HG03280 (cell line): ENCODE results near the gene BGN.

ENCODE experiments used
- ATAC-seq: cut with Tn5 transposase; IDR thresholded peaks from one replicate; pipeline ENCODE4 v1.9.1; 2021; ENCODE audit warnings: mild to moderate bottlenecking, moderate library complexity; ENCODE audit not compliant: unreplicated experiment

Gene BGN

DNA sequence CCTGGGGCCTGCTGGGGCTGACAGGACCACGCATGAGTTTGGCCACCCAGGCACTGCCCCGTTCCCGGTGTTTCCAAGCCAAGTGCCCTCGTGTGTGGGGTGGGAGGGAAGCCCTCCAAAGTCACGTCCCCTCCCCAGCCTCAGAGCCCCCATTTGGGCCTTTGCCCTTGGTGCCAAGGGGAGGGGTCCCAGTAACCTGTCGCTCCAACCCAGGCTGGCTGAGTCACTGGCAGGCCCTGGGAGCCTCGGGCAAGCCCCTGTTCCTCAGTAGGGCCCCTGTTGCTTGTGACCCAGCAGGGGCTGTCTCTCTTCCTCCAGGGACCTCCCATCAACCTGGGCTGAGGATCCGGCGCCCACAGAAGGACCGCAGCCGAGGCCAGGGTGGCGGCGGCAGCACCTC, 13.7 kb upstream of the BGN start:
- no peak for ATAC-seq

DNA sequence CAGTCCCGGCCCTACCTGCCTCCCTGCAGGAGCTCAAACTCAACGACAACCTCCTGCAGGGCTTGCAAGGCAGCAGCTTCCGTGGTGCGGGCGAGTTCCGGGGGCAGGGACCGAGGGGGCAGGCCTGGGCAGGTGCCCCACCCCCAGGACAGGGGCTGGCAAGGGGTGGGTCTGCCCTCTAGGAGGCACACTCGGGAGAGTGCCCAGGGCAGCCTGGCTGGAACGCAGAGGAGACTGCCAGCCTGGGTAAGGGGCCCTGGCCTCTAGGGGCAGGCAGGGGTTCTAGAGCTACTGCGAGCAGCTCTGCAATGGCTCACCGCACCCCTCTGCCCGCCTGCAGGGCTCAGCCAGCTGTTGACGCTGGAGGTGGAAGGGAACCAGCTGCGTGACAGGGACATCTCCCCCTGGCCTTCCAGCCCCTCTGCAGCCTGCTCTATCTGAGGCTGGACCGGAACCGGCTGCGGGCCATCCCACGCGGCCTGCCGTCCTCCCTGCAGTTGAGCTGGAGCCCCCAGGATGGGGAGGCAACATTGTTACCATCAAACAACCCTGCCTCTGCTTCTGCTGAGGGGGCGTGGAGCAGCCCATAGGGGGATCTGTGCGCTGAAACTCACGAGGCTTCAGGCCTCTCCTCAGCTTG, 12.3 kb upstream of the BGN start:
- no peak for ATAC-seq

DNA sequence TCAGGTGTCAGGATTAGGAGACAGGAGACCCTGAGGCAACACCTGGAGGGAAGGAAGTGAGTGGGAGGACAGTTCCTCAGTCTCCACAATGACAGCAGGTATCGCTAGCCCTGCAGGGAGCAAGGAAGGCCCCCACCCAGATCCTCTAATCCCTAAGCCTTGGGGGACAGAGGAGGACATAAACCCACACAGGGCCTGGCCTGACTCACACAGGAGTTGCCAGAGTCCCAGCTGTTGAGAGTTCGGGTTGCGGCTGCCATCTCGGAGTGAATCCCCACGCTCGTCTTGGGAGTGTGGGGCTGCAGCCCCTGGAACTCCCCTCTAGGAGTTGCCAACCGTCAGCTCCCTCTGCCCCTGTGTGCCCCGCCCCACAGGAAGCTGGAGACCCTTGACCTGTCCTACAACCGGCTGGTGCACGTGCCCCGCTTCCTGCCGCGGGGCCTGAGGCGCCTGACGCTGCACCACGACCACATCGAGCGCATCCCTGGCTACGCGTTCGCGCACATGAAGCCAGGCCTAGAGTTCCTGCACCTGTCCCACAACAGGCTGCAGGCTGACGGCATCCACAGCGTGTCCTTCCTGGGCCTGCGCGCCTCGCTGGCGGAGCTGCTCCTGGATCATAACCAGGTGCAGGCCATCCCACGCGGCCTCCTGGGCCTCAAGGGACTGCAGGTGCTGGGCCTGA, 9.2 kb upstream of the BGN start:
- ATAC-seq, result no peak

DNA sequence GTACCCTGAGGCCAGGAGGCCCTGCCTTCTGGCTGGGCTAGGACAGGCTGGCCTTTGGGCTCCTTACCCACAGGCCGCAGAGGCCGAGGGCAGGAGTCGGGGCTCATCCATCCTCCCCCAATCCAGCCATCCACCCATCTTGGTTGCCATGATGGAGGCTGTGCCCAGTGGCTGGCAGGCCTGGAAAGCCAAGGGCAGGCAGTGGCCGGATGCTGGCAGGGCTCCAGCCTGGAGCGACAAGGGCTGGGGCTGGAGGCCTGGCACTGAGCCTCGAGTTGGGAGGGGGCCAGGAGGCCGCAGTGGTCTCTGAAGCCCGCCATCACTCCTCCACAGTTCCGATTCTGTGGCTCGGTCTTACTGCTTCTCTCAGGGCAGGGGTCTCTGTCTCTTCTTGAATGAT, 8.6 kb upstream of the BGN start:
- ATAC-seq, result no peak

DNA sequence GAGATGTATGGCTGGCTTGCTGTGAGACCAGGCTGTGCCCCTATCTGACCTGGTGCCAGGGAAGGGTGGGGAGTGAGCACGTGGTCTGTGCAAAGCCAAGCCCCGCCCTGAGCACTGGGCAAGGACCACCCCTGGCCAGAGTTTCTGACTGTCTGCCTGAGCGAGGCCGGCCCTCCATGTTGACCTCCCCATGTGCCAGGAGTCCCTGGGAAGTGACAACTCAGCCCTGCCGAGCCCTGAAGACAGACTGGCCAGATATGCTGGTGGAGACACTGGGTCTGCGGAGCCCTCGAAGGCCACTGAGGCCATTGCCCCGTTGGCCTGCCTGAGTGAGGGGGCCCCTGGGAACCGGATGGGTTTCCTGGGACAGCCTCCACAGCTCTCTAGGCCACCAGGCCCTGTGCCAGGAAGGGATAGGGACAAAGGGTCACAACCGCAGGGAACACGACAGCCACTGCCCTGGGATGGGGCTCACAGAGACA, 7.1 kb upstream of the BGN start:
- ATAC-seq, result no peak

DNA sequence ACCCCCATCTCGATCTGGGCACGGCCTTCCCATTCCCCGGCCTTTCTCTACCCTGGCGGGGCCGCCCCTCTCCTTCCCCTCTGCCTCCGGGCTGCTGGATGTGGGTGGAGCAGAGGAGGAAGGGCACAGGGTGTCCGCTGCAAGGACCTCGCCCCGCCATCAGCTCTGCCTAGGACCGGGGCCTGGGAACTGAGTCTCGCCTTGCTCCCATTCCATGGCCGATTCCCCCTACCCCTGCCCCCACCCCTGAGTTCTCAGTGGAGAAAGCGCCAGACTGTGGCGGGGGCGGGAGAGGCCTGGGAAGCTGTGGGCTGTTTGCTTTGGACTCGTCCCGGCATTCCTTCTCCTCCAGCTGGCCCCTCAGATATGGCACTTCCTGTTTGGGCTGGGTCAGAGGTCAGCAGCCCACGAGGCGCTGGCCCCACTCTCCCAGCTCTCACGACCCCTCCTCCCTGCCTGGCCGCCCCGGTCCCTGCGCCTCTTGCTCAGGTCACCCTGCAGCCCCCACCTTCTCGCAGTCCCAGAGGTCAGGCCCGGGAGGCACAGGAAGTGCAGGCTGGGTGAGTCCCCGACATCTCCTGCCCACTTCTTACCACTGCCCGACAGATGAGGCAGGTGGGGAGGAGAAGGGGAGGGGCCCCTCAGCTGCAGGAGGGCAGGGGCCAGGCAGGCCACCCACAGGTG, 6.4 kb upstream of the BGN start:
- no peak for ATAC-seq

DNA sequence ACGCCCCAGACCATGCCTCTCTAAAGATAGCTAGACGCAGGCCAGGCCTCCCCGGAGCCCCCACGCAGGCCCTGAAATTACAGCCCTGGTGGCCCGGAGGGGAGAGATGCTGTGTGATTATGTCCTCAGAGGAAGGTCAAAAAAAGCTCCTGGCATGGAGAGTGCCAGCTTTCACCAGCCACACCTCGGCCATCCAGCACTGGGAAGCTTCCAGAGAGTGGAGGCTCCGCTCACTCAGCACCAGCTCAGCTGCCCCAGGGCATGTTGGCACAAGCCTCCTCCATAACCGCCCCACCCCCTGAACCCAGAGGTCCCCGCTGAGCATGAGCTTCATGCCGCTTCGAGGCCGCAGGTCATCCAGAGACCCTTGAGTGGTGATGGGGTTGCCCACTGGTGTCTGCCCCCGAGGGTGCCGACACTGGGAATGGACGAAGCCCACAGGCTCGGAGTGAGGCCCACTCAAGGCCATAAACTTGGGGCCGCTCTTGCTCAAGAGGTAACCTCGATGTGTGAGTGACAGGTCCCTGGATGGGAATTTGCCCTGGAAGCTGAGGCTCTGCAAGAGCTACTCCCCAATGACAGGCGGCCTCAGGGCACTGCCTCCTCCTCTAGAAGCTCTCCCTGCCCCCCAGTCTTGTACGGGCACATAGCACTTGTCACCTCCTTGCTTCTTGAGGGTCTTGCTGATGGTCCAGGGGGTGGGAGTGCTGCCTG, 4.4 kb upstream of the BGN start:
- ATAC-seq, result no peak

DNA sequence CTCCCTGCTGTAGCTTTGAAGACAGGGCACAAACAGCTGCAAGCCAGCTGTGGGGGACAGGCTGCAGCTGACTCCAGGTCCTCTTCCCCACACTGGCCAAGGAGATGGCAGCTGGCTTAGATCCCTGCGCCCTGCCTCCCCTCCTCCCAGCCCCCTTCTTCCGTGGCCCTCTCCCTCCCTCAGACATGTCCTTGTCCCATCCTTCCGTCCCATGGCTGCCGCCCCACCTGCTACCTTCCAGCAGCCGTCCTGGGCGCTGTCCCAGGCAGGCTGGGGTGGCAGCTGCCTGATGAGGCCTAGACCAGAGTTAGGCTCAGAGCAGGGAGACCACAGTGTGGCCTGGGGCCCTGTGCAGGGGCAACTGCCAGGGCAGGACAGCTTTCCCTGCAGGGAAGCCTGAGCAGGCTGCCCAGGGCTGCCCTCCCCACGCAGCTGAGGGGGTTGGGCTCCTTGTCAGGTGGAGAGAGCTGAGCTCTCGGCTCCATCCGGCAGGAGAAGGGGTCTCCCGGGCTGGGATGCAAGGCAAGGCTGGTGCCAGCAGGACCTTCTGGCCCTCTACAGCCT, 3.3 kb upstream of the BGN start:
- no peak for ATAC-seq

DNA sequence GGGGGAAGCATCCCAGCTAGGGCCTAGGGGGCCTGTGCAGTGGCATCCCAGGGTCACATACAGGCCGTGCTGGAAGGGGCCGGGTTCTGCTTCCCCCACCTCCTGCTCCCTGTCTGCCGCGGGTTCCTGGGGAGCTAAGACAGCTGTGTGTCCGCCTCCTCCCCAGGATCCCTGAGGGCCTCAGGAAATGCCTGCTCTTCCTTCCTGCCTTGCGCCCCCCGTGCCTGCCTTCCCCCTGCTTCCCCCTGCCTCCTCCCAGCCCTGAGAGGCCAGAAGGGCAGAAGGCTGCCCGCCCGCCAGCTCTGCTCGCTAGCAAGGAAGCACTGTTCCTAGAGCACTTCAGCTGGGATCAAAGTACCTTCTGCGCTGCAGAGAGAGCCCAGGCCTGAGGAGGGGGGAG, 2.9 kb upstream of the BGN start:
- ATAC-seq, result no peak

DNA sequence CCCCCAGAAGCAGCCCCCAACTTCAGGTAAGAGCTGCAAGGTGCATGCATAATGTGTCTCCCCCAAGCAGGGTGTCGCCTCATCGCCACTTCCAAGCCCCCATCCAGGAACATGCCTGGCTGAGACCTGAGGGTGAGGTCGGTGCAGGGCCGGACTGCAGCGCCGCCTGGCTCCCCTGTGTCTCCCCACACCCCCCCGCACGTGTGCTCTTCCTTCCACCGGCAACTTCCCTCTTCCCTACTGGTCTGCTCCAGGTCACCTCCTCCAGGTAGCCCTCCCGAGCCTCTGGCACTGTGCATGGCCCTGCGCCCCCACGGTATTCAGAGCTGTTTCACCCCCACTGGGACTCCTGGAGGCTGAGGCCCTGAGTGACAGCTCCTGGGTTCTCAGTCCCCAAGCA, 2.2 kb upstream of the BGN start:
- no peak for ATAC-seq

DNA sequence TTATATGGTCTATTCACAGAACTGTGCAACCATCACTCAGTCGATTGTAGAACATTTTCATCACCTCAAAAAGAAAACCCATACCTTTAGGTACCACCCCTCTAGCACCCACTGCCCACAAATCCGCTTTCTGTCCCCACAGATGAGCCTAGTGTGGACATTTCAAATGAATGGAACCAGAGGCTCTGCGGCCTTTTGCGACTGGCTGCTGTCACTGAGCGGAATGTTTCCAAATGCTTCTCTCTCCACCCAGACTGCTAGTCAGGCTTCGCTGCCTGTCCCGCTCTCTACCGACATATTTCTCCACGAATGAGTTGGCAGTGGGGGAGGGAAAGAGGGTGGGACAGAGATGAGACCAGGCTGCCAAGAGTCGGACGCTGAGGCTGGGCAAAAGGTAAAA, 1.7 kb upstream of the BGN start:
- no peak for ATAC-seq

DNA sequence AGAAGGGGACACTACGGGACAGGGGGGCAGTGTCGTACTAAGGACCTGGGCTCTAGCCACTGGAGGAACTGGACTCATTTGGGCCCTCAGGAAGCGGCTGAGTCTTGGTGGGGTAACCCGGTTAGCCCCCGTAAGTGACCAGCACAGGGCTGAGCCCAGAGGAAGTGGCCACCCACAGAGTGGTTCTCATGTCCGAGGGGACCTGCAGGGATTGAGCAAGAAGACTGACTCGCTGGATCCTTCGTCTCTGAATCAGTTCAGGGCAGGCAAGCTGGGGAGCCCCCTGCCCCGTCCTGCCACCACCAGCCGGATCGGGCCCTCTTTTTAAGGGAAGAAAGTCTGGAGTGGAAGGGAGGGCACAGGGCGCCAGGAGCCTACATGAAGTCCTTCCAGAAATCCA, 719 bp upstream of the BGN start:
- ATAC-seq, result no peak

DNA sequence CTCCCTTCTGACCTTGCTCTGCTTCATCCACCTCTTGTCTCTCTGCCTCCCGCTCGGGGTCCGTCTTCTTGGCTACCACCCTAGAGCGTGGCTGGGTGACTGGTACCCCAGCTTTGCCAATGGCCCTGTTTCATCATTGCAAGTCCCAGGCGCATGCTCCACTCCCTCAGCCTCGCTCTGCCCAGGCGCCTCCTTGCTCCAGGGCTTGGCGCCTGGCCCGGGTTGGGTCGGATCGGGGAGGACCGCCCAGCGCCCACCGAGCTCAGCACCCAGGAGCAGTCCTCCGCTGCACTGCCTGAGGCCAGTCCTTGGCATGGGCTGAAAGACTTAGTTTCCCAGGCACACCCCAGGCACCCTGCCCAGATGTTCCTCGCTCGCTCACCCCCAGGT, 577 bp downstream of the BGN start:
- no peak for ATAC-seq

DNA sequence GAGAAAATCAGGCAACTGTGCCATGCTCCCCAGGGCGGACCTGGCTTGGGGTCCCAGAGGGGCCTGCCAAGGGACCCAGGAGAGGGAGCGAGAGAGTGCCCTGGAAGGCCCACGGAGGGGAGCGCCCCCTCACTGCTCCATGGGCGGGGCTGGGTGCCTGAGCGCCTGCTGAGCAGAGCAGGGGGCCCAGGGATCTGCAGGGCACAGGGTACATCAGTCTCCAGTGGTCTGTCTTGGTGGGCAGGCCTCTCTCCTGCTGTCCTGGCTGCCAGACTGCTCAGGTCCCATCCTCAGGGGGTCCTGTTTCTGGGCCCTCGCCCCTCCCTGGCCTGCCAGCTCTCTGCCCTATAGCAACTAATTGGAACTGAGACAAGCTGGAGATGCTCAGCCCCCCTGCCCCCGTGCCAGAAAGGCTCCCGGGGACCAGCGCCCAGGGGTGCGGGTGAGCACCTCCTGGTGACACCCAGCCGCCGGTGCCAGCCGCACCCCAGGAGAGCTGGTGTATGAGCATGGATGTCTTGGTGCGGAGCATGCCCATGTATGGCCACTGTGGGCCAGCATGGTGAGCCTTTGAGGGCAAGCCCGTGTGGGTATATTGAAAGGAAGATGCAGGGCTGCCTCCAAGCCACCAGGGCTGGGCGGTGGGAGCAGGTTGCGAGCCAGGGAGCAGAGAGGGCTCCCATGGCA, 1.3 kb downstream of the BGN start:
- ATAC-seq, result no peak

DNA sequence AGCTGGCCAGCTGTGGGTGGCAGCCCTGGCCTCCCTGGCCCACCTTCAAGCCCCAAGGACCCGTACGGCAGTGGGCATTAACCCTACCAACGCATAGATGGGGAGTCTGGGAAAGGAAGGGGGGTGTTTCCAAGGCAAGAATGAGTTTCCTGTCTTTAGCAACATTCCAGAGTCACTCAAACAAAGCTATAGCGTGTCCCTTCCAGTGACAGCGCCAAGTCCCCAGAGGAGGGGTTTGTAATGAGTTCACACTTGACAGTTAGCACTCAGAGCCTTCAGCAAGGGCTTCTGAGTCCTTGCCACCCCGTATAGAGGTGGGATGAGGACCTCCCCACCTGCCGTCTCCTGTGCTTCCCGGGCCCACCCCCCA, 1.8 kb downstream of the BGN start:
- no peak for ATAC-seq

DNA sequence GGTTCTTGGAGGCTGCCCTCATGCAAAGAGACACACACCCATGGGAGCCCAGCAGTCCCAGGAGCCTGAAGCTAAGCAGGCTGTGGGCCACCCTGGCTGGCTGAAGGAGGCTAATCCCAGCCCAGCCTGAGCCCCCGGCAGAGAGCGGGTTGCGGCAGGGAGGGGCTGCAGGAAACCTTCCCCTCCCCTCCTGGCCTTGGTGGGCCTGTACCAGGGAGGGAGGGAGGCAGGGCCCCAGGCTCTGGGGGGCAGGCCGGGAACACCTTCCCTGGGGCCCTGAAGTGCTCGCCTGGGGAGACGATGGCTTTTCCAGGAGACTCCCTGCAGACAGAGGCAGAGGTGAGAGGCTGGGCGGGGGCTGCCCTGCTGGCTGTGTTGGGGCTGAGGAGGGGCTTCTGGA, 3.7 kb downstream of the BGN start:
- no peak for ATAC-seq

DNA sequence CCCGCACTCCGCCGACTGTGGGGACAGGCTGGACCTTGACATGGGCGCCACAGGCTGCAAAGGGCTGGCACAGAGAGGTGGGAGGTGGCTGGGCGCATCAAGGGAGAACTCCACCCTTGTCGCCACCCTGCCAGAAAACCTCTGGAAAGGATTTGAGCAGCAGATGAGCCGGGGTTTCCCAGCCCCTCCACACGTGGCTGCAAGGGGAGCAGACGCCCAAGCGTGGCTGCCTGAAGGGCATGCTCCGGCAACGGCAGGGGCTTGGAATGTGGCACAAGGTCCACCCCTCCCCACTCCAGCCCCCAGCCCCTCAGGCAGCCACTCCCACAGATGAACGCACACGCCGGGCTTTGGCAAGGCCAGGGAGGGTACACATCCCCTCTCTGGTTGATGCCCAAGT, 4.6 kb downstream of the BGN start:
- no peak for ATAC-seq

DNA sequence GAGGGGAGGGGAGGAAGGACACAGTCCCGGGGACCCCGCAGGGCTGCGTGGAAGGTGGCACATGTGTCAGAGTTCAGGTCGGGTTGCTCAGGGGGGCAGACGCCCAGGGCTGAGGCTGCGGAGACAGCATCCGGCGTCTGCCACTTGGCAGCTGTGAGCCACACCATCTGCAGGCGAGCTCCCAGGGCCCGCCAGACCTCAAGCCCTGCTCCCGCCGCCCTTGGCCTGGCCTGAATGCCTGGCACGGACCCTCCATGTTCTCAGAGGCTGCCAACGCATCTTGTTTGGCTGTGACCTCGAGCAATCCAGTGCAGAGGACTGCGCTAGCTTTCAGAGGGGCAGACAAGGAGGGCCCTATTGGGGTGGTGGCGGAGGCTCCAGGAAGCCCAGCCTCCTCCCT, 5.1 kb downstream of the BGN start:
- no peak for ATAC-seq

DNA sequence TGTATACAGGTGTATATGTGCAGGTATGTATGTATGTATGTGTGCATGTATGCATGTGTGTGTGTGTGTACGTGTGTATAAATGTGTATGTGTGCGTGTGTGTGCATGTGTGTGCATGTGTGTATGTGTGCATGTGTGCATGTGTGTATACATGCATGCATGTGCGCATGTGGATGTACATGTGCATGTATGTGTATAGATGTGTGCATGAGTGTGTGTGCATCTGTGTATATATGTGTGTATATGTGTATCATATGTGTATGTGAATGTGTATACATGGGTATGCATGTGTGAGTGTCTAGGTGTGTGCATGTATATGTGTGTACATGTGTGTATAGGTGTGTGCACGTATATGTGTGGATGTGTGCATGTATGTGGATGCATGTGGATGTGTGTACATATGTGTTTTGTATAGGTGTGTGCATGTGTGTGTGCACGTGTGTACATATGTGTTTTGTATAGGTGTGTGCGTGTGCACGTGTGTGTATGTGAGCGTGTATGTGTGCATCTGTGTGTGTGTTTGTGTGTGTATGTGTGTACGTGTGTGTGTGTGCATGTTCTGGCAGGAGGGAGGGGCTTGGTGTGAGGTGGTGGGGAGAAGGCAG, 6.0 kb downstream of the BGN start:
- no peak for ATAC-seq

DNA sequence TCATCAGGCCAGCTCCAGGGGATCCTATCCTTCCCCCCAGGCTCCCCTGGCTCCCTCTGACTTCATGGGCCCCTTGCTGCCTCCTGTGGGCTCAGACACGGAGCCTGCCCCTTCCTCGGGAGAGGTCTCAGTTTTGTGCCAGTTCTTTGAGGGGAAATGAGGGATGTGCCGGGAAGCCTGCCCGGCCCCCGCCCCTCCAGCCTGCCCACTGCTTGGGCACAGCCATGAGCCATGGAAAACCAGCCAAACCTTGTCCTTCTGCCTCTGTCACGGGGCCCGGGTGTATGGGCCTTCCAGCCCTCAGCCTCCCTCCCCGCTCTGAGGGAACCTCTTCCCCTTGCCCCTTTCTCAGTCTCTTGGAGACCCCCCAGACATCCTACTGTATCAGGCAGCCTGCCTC, 6.8 kb downstream of the BGN start:
- no peak for ATAC-seq

DNA sequence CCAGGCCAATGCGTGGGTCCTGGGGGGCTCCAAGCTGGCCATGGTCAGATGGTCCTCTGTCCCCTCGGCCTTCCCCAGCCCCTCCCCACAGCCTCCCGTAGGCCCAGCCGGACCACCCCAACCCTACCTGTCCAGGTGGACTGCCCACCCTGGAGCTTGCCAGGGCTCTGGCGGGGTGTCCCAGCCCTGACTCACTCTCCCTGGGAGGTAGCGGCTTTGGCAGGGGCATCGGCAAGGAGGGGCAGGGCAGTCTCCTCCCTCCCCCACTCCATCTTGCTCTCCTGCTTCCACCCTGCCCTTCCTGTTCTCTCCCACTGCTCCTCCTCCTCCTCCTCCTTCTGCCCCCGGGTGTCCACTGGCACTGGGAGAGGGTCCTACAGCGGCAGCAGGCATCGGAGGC, 7.4 kb downstream of the BGN start:
- no peak for ATAC-seq
